ENCODE measurements around the gene MCM9. TPM values are rescaled to one million over a fixed set of nuclear protein-coding genes. Genes with fewer than 3 reads are reported as not detected.

Gene MCM9
- total and polyA plus RNA-seq, 2 of the 13 experiments (the other 11 are each of a cell fraction or from before 2014, with no cell fraction given), result 3.8 to 17.2 TPM

Other genes starting within 250 kb of the MCM9 start
- gene ASF1A, start 41.0 kb downstream of the MCM9 start, total RNA-seq (2016; rRNA removed; fragmentation: Illumina TruSeq; extraction: Trizol), result 49.9 and 85.2 TPM in 2 replicates
- 10.3 and 14.5 TPM in 2 replicates for gene ASF1A, start 41.0 kb downstream of the MCM9 start, polyA plus RNA-seq (2011; rRNA removed)
- gene FAM184A, start 143.5 kb upstream of the MCM9 start, total RNA-seq (2016; rRNA removed; fragmentation: Illumina TruSeq; extraction: Trizol), result 16.0 and 18.0 TPM in 2 replicates
- gene FAM184A, start 143.5 kb upstream of the MCM9 start, polyA plus RNA-seq (2011; rRNA removed), result 6.5 and 7.0 TPM in 2 replicates